Breast epithelium (tissue), 4 donors: ENCODE measurements around the gene ZCCHC14. TPM values are rescaled to one million over a fixed set of nuclear protein-coding genes. Genes with fewer than 3 reads are reported as not detected.

Source experiments
- DNase-seq, 2 donors: peaks; one replicate each; pipeline ENCODE4 v3.0.0-alpha.2; 2019; ENCODE audit warnings: low spot score in 2 of 2
- H3K27ac ChIP-seq, 2 donors: fragments of 200-600 bp; sonication (generic) in 1 of 2; one replicate each; pipeline ENCODE4 v1.5.1; 2016 to 2019; ENCODE audit warnings: mild to moderate bottlenecking in 1 of 2
- H3K27me3 ChIP-seq, 2 donors: fragments of 200-600 bp; sonication (generic) in 1 of 2; one replicate each; pipeline versions ENCODE4 v1.5.1 to v1.6.0; 2017 to 2019; ENCODE audit warnings: control low read depth in 1 of 2, mild to moderate bottlenecking in 1 of 2
- H3K36me3 ChIP-seq: fragments of 200-600 bp; one replicate; pipeline ENCODE4 v1.5.1; 2019
- H3K4me1 ChIP-seq, 2 donors: fragments of 200-600 bp; sonication (generic); one replicate each; pipeline ENCODE4 v1.5.1; 2016 to 2019; ENCODE audit warnings: control low read depth in 1 of 2
- H3K4me3 ChIP-seq, 3 donors: fragments of 200-600 bp; sonication (generic); 1 replicate in 2 of 3; 2 replicates in 1 of 3; pipeline ENCODE4 v1.5.1; 2016 to 2019; ENCODE audit warnings: mild to moderate bottlenecking in 3 of 3, moderate library complexity in 2 of 3
- H3K9me3 ChIP-seq, 2 donors: fragments of 200-600 bp; sonication (generic) in 1 of 2; one replicate each; pipeline ENCODE4 v1.5.1; 2016 to 2019; ENCODE audit warnings: control low read depth in 1 of 2
- CTCF ChIP-seq, 3 donors: fragments of 450-650 bp; IDR thresholded peaks; one replicate each; pipeline ENCODE4 v1.5.1; 2016 to 2017; ENCODE audit warnings: antibody characterized with exemption in 3 of 3, mild to moderate bottlenecking in 3 of 3, moderate library complexity in 3 of 3
- POLR2A ChIP-seq: fragments of 450-650 bp; IDR thresholded peaks from one replicate; pipeline ENCODE4 v1.6.1; 2016; ENCODE audit warnings: antibody characterized with exemption, mild to moderate bottlenecking, moderate library complexity
- POLR2AphosphoS5 ChIP-seq, 3 donors: sonication (generic); formaldehyde crosslinking; IDR thresholded peaks; one replicate each; pipeline ENCODE4 v1.6.1; 2017; ENCODE audit warnings: antibody characterized with exemption in 3 of 3
- intact Hi-C: fragments of 100-400 bp; cut with DNase I; formaldehyde crosslinking; loops from one replicate; pipeline ENCODE4 v1.15.1; 2023; ENCODE audit warnings: low total_unique reads
- total RNA-seq, 3 donors: library from RNA; depleted of rRNA; stranded (reverse); fragments of >200 nt; gene quantifications; one replicate each; pipeline ENCODE4 v1.1.0, GENCODE V29; 2016

The ZCCHC14 gene
- total RNA-seq, 3 donors from 2014 or later, result 15.2 to 21.0 (median 18.7) TPM

GRCh38 chr16:87457061-87457611 lies 35.7 kb downstream of the ZCCHC14 start:
- H3K4me3 ChIP-seq, result no peak overlapping the region
- peak overlapping the region; percentile 73 to 87 for H3K27ac ChIP-seq
- TF ChIP-seq POLR2A (no peak), POLR2AphosphoS5 (IDR thresholded peaks at IDR 0.05) (no peak), CTCF (IDR thresholded peaks at IDR 0.05) (no peak)
- no peaks in the 10 kb centered on the region for H3K27me3 ChIP-seq
- peaks cover 0 to 8% of the 10 kb centered on the region in 2 donors for H3K4me1 ChIP-seq
- intact Hi-C loops, result no loop called here
- no peak for DNase-seq
- H3K9me3 ChIP-seq, result no peaks in the 10 kb centered on the region
- H3K36me3 ChIP-seq, result no peaks in the 10 kb centered on the region

DNA sequence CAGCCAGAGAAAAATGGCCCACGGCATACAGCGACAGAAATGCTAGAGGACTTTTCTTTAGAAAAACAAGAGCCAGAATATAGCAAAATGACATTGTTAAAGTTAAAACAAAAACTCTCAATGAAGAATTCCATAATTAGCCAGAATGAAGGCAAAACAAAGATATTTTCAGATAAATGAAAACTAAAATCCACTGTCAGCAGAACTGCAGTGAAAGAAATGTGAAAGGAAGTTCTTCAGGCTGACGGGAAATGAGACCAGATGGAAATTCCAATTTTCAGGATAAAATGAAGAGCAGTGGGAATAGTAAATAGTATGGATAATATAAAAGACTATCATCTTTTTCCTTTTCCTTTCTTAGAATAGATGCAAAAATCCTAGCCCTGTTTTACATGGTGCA lies 38.4 kb downstream of the ZCCHC14 start:
- no peak for DNase-seq
- H3K9me3 ChIP-seq, result no peaks in the 10 kb centered on the region
- no peaks in the 10 kb centered on the region for H3K36me3 ChIP-seq
- intact Hi-C loops, result no loop called here
- H3K27me3 ChIP-seq, result no peaks in the 10 kb centered on the region
- H3K27ac ChIP-seq, result no peak overlapping the region
- peaks cover 0 to 8% of the 10 kb centered on the region in 2 donors for H3K4me1 ChIP-seq
- H3K4me3 ChIP-seq, result no peak overlapping the region
- no peak for TF ChIP-seq POLR2A

DNA sequence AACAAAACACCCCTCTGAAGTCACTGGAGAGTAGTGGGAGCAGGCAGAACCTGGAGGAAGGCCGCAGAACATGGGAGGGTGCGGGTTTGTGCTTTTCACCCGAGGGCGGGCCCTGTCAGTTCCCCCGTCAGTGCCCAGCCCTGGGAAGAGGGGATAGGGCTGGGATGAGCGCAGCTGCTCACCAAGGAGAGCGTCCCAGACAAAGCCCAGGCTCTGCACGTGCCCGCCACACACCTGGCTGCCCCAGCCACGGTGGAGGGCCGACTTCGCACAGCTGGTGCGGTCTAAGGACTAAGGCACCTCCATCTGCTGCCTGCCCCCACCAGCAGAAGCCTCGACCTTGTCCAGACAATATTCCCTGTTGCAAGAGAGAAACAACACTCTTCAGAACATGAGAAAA lies 39.5 kb downstream of the ZCCHC14 start:
- DNase-seq, result no peak
- Histone ChIP-seq H3K4me3 (no peak overlapping the region), H3K27ac (peak overlapping the region in 1 of 2 donors; percentile 19), H3K36me3 (no peaks in the 10 kb centered on the region), H3K9me3 (no peaks in the 10 kb centered on the region), H3K27me3 (no peaks in the 10 kb centered on the region), H3K4me1 (peaks cover 0 to 8% of the 10 kb centered on the region in 2 donors)
- intact Hi-C loops, result no loop called here
- TF ChIP-seq POLR2AphosphoS5 (IDR thresholded peaks at IDR 0.05), result no peak
- no peak for TF ChIP-seq CTCF (IDR thresholded peaks at IDR 0.05)
- TF ChIP-seq POLR2A, result no peak

DNA sequence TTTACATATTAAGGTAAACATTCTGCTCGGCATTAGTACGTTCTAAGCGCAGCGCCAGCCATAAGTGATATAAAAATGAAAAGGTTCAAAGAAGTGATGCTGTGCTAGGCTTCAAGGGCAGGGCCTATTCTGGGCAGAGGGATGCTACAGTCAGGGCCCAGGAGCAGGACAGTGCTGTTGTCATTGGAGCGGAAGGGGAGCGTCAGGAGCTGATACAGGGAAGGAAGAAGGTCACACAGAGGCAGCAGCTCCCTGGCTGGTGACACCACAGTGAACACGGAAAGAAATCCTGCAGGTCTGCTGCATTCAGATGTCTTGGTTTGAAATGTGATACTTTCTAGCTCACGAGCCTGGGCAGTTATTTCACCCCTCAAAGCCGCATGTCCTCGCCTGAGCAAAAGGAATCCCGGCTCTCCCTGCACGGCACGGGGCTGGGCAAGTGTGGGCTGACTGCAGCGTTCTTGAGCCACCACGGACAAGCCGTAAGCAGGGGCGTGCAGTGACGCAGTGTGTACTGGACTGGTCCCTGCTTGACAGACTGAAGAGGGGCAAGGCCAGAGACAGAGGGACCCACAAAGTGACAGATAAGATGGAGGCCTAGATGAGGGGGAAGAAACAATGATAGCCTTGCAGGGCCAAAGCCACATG lies 41.1 kb downstream of the ZCCHC14 start:
- Histone ChIP-seq H3K36me3 (no peaks in the 10 kb centered on the region), H3K27ac (no peak overlapping the region), H3K4me1 (no peaks in the 10 kb centered on the region), H3K9me3 (no peaks in the 10 kb centered on the region), H3K27me3 (no peaks in the 10 kb centered on the region), H3K4me3 (no peak overlapping the region)
- intact Hi-C loops, result no loop called here
- DNase-seq, result no peak
- no peak for TF ChIP-seq POLR2AphosphoS5 (IDR thresholded peaks at IDR 0.05)
- no peak for TF ChIP-seq POLR2A
- TF ChIP-seq CTCF (IDR thresholded peaks at IDR 0.05), result no peak

DNA sequence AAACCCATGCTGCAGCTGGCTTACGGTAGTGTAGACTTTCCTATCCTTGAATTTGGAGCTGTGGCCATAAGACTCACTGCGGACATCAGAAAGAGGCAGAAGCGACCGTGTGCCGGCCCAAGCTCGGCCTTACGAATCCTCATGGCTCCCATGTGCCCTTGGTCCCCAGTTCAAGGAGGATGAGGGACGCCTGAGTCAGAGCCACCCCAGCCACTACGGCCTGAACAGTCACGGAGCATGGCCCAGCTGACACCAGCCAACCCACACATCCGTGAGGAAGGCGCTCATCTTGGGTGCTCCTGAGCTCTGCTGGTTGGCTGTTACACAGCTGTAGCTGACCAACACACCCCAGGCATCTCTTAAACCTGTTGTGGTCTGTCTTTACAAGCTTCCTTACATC lies 44.0 kb downstream of the ZCCHC14 start:
- no peaks in the 10 kb centered on the region for H3K27me3 ChIP-seq
- intact Hi-C loops, result no loop called here
- TF ChIP-seq POLR2A (no peak), POLR2AphosphoS5 (IDR thresholded peaks at IDR 0.05) (no peak), CTCF (IDR thresholded peaks at IDR 0.05) (no peak)

More for the DNA sequence above, 44.0 kb downstream of the ZCCHC14 start:
- Histone ChIP-seq H3K4me3 (no peak overlapping the region), H3K9me3 (no peaks in the 10 kb centered on the region), H3K36me3 (no peaks in the 10 kb centered on the region), H3K27ac (no peak overlapping the region), H3K4me1 (no peaks in the 10 kb centered on the region)
- no peak for DNase-seq
